ENCODE results near the gene ADGRG3.

ADGRG3 gene

DNA sequence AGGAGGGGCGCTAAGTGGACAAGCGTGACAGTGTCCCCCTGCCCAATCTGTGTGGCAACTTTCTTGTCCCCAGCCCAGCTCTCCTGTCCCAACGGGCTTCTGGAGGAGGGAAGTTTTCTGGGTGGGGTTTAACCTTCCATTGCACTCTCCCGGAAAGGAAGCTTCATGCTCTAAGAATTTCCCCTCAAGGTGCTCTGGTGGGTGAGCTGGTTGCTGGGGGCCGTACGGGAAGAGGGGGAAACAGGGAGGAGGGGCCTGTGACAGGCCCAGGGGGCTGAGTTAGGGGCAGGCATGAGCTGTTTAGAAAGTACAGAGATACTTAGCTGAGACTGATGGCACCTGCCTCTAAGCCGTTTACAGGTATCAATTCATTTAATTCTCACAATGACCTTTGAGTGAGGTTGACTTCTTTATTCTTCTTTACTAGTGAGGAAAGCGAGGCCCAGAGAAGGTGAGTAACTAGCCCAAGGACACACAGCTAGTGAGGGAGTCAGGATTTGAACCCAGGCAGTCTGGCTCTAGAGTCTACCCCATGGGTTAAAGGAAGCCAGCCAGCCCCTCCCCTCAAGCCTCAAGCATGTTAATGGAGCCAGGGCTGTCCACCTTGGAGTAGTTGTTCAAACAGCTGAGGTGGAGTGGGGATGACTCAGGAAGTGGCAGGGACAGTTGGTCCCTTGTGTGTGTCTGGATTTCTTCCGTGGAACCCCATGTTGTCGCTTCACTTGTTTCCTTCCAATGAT, 20.8 kb upstream of the ADGRG3 start:
- H3K36me3 ChIP-seq (ENCODE audit: control insufficient read depth, insufficient read depth, low read length) = no peaks in the 10 kb centered on the region
- no peak for DNase-seq (ENCODE audit: low read depth, low spot score)
- H3K4me1 ChIP-seq (ENCODE audit: control insufficient read depth, insufficient read depth, low read length) = no peaks in the 10 kb centered on the region
- no peak overlapping the region for H3K27ac ChIP-seq (ENCODE audit: low read length)
- H3K4me3 ChIP-seq (ENCODE audit: low read length) = no peak overlapping the region
- H3K27me3 ChIP-seq (ENCODE audit: control insufficient read depth, insufficient read depth, low read length) = no peaks in the 10 kb centered on the region
- WGBS (ENCODE audit: insufficient coverage, insufficient read length) = no CpG with 5 or more reads among the region's 10 CpGs
- no peaks in the 10 kb centered on the region for H3K9me3 ChIP-seq (ENCODE audit: control insufficient read depth, insufficient read depth, low read length)

DNA sequence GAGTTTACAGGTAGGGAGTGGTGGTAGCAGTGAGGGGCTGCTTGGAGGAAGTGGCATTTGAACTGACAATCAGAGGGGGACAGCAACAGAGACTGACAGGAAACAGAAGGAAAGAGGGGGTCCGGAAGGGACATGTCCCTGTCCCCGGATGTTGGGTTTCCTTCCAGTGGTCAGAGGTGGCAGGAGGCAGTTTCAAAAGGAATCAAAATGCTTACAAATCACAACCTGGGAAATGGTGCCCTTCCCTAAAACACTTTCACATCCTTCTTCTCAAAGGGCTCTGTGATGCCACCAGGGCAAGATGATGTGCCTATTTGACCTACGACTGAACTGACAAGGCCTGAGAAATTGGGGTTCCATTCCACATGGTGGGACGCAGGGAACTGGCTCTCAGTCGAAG, 20.0 kb upstream of the ADGRG3 start:
- no CpG with 5 or more reads among the region's 5 CpGs for WGBS (ENCODE audit: insufficient coverage, insufficient read length)
- no peaks in the 10 kb centered on the region for H3K4me1 ChIP-seq (ENCODE audit: control insufficient read depth, insufficient read depth, low read length)
- DNase-seq (ENCODE audit: low read depth, low spot score) = no peak
- H3K27ac ChIP-seq (ENCODE audit: low read length) = no peak overlapping the region
- H3K36me3 ChIP-seq (ENCODE audit: control insufficient read depth, insufficient read depth, low read length) = no peaks in the 10 kb centered on the region
- H3K9me3 ChIP-seq (ENCODE audit: control insufficient read depth, insufficient read depth, low read length) = no peaks in the 10 kb centered on the region
- H3K27me3 ChIP-seq (ENCODE audit: control insufficient read depth, insufficient read depth, low read length) = no peaks in the 10 kb centered on the region
- H3K4me3 ChIP-seq (ENCODE audit: low read length) = no peak overlapping the region

DNA sequence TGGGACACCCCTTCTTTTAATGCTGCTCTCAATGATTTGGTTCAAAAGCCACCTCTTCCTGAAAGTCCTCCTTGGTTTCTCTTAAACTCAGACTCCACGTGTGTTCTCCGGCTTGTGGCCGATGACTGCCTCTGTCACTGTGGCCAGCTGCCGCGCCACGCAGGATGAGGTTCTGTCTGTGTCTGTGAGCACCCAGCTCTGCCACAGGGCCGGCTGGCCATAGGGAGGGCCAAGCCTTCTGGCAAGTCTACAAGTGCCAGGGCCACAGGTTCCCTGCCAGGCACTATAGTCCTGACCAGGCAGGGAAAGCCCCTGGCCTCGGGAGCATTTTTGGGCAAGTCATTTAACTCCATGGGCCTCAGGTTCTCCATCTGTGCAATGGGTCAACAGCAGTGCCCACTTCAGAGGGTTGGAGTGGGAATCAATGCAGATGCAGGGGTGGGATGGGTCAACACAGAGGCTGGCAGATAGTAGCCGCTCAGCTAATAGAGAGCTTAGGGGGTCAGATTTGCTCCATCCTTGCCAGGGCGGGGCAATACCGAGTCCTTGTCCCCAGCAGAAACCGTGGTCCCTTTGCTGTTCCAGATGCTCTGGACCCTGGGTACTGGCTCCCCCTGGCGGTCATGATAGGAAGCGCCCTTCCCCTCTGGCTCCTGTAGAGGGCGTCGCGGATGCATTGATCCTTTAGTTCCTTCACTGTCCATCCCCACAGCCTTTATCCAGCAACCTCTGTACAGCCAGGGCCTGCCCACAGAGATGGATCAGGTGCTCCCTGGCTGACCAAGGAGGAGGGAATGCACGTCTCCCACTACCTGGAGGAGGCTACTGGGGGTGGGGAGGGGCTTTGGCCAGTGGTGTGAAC, 19.3 kb upstream of the ADGRG3 start:
- no peak overlapping the region for H3K4me3 ChIP-seq (ENCODE audit: low read length)
- H3K4me1 ChIP-seq (ENCODE audit: control insufficient read depth, insufficient read depth, low read length) = no peaks in the 10 kb centered on the region
- H3K36me3 ChIP-seq (ENCODE audit: control insufficient read depth, insufficient read depth, low read length) = no peaks in the 10 kb centered on the region
- peak; percentile 58 for DNase-seq (ENCODE audit: low read depth, low spot score)
- no peak overlapping the region for H3K27ac ChIP-seq (ENCODE audit: low read length)
- no CpG with 5 or more reads among the region's 18 CpGs for WGBS (ENCODE audit: insufficient coverage, insufficient read length)
- no peaks in the 10 kb centered on the region for H3K9me3 ChIP-seq (ENCODE audit: control insufficient read depth, insufficient read depth, low read length)
- no peaks in the 10 kb centered on the region for H3K27me3 ChIP-seq (ENCODE audit: control insufficient read depth, insufficient read depth, low read length)

DNA sequence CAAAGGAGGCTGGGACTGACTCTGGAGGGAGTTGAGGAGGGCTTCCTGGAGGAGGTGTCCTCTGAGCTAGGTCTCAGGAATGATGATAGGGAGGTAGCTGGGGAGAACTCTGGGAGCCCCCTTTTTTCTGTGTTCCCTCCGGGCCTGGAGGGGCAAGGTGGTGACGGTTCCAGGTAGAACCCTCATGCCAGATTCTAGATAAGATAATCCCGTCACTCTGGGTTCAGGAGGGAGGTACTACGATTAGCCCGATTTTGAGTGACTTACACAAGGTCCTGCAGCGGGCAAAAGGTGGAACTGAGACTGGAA, 18.7 kb upstream of the ADGRG3 start:
- WGBS (ENCODE audit: insufficient coverage, insufficient read length) = no CpG with 5 or more reads among the region's 6 CpGs
- H3K36me3 ChIP-seq (ENCODE audit: control insufficient read depth, insufficient read depth, low read length) = no peaks in the 10 kb centered on the region
- H3K27ac ChIP-seq (ENCODE audit: low read length) = no peak overlapping the region

DNA sequence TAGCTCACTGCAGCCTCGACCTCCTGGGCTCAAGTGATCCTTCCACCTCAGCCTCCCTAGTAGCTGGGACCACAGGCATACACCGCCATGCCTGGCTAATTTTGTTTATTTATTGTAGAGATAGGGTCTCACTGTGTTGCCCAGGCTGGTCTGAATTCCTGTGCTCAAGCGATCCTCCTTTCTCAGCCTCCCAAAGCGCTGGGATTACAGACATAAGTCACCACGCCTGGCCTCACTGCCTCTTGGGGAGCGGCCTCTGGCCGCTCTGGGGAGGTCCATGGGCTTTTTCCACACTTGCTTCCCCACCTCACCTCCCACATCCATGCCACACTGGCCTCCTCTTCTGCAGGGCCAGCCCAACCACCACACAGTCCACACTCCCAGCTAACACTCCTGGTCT, 18.3 kb upstream of the ADGRG3 start:
- H3K36me3 ChIP-seq (ENCODE audit: control insufficient read depth, insufficient read depth, low read length) = no peaks in the 10 kb centered on the region
- no CpG with 5 or more reads among the region's 7 CpGs for WGBS (ENCODE audit: insufficient coverage, insufficient read length)
- H3K27me3 ChIP-seq (ENCODE audit: control insufficient read depth, insufficient read depth, low read length) = no peaks in the 10 kb centered on the region
- DNase-seq (ENCODE audit: low read depth, low spot score) = no peak
- no peak overlapping the region for H3K4me3 ChIP-seq (ENCODE audit: low read length)
- no peak overlapping the region for H3K27ac ChIP-seq (ENCODE audit: low read length)
- H3K4me1 ChIP-seq (ENCODE audit: control insufficient read depth, insufficient read depth, low read length) = no peaks in the 10 kb centered on the region
- H3K9me3 ChIP-seq (ENCODE audit: control insufficient read depth, insufficient read depth, low read length) = no peaks in the 10 kb centered on the region

More for the DNA sequence above, 18.7 kb upstream of the ADGRG3 start:
- H3K9me3 ChIP-seq (ENCODE audit: control insufficient read depth, insufficient read depth, low read length) = no peaks in the 10 kb centered on the region
- no peak overlapping the region for H3K4me3 ChIP-seq (ENCODE audit: low read length)
- H3K27me3 ChIP-seq (ENCODE audit: control insufficient read depth, insufficient read depth, low read length) = no peaks in the 10 kb centered on the region
- no peaks in the 10 kb centered on the region for H3K4me1 ChIP-seq (ENCODE audit: control insufficient read depth, insufficient read depth, low read length)
- no peak for DNase-seq (ENCODE audit: low read depth, low spot score)

GRCh38 chr16:57651344-57652333, 16.5 kb upstream of the ADGRG3 start:
- no CpG with 5 or more reads among the region's 10 CpGs for WGBS (ENCODE audit: insufficient coverage, insufficient read length)
- Histone ChIP-seq H3K27ac (ENCODE audit: low read length) (no peak overlapping the region), H3K36me3 (ENCODE audit: control insufficient read depth, insufficient read depth, low read length) (no peaks in the 10 kb centered on the region), H3K27me3 (ENCODE audit: control insufficient read depth, insufficient read depth, low read length) (no peaks in the 10 kb centered on the region), H3K4me1 (ENCODE audit: control insufficient read depth, insufficient read depth, low read length) (no peaks in the 10 kb centered on the region), H3K4me3 (ENCODE audit: low read length) (no peak overlapping the region), H3K9me3 (ENCODE audit: control insufficient read depth, insufficient read depth, low read length) (no peaks in the 10 kb centered on the region)
- DNase-seq (ENCODE audit: low read depth, low spot score) = no peak

- H3K4me3 ChIP-seq (ENCODE audit: low read length) = no peak overlapping the region
- no peak overlapping the region for H3K27ac ChIP-seq (ENCODE audit: low read length)
- H3K36me3 ChIP-seq (ENCODE audit: control insufficient read depth, insufficient read depth, low read length) = no peaks in the 10 kb centered on the region
- no peaks in the 10 kb centered on the region for H3K27me3 ChIP-seq (ENCODE audit: control insufficient read depth, insufficient read depth, low read length)
- DNase-seq (ENCODE audit: low read depth, low spot score) = no peak
- no peaks in the 10 kb centered on the region for H3K9me3 ChIP-seq (ENCODE audit: control insufficient read depth, insufficient read depth, low read length)
- no peaks in the 10 kb centered on the region for H3K4me1 ChIP-seq (ENCODE audit: control insufficient read depth, insufficient read depth, low read length)
- WGBS (ENCODE audit: insufficient coverage, insufficient read length) = no CpG with 5 or more reads among the region's 23 CpGs
Measured at GRCh38 chr16:57652695-57653471, 15.2 kb upstream of the ADGRG3 start.

DNA sequence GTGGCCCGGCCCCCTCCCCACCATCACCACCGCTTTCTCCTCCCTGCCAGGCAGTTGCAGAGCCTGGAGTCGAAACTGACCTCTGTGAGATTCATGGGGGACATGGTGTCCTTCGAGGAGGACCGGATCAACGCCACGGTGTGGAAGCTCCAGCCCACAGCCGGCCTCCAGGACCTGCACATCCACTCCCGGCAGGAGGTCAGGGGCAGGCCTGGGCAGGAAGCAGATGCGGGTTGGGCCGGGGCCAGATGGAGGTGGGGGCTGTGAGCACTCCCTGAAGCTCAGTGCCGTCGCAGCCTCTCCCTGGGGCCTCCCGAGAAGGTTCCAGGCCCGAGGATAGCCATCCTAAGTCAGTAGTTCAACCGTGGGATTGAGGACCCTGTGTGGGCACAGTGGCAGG, 14.2 kb upstream of the ADGRG3 start:
- H3K4me3 ChIP-seq (ENCODE audit: low read length) = no peak overlapping the region
- DNase-seq (ENCODE audit: low read depth, low spot score) = no peak
- no peaks in the 10 kb centered on the region for H3K9me3 ChIP-seq (ENCODE audit: control insufficient read depth, insufficient read depth, low read length)
- H3K36me3 ChIP-seq (ENCODE audit: control insufficient read depth, insufficient read depth, low read length) = no peaks in the 10 kb centered on the region
- WGBS (ENCODE audit: insufficient coverage, insufficient read length) = no CpG with 5 or more reads among the region's 16 CpGs
- no peaks in the 10 kb centered on the region for H3K4me1 ChIP-seq (ENCODE audit: control insufficient read depth, insufficient read depth, low read length)
- H3K27me3 ChIP-seq (ENCODE audit: control insufficient read depth, insufficient read depth, low read length) = no peaks in the 10 kb centered on the region
- H3K27ac ChIP-seq (ENCODE audit: low read length) = no peak overlapping the region

- no peaks in the 10 kb centered on the region for H3K27me3 ChIP-seq (ENCODE audit: control insufficient read depth, insufficient read depth, low read length)
- no peaks in the 10 kb centered on the region for H3K4me1 ChIP-seq (ENCODE audit: control insufficient read depth, insufficient read depth, low read length)
- WGBS (ENCODE audit: insufficient coverage, insufficient read length) = no CpG with 5 or more reads among the region's 11 CpGs
- DNase-seq (ENCODE audit: low read depth, low spot score) = no peak
- no peak overlapping the region for H3K27ac ChIP-seq (ENCODE audit: low read length)
- no peaks in the 10 kb centered on the region for H3K9me3 ChIP-seq (ENCODE audit: control insufficient read depth, insufficient read depth, low read length)
- H3K4me3 ChIP-seq (ENCODE audit: low read length) = no peak overlapping the region
- H3K36me3 ChIP-seq (ENCODE audit: control insufficient read depth, insufficient read depth, low read length) = no peaks in the 10 kb centered on the region
Measured at GRCh38 chr16:57656342-57656955, 11.7 kb upstream of the ADGRG3 start.
